ENCODE results near the gene SLC25A23. TPM values are rescaled to one million over a fixed set of nuclear protein-coding genes. Genes with fewer than 3 reads are reported as not detected.

SLC25A23 gene
- total and polyA plus RNA-seq, 12 donors: 53.4 to 126 (median 94.6) TPM

DNA sequence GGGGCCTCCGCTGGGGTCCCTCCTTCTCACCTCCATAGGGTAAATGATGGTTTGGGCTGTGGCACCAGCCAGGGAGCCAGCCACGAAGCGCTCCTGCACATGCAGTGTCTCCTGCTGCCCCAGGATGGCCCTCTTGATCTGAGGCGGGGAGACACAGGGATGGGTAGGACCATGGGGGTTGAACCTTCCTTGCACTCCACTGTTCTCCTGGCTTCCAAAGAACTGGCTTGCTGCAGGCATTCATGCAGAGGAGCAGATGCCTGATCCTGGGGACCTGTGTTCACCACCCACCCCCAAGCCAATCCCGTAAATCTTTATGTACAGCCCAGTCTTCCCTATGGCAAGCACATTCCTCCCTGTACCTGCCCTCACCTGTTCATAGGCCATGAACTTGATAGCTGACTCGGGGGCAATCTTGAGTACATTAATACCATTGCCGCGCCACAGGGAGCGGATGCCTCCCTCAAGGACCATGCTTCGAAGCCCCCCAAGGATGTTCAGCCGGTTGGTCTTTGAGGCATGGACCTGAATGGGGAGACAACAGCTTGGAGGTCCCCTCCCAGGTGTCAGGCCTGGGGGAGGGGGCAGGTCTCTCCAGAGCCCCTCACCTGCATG lies 5.5 kb downstream of the SLC25A23 start:
- 97% methylated on average over 11 of the region's 11 CpGs for WGBS, 2 donors
- Histone ChIP-seq H3K4me1 (peaks cover 4 to 14% (median 8%) of the 10 kb centered on the region in 9 donors), H3K36me3 (peaks cover 0 to 74% (median 16%) of the 10 kb centered on the region in 9 donors), H3K9me3 (peaks cover 0 to 24% (median 10%) of the 10 kb centered on the region in 11 donors), H3K27ac (no peak overlapping the region), H3K27me3 (peaks cover 0 to 3% (median 0%) of the 10 kb centered on the region in 7 donors), H3K4me3 (no peak overlapping the region)
- DNase-seq (no peak), ATAC-seq (no peak)
- intact Hi-C loops (cut with DNase I): no loop called here
- no peak for TF ChIP-seq CTCF (IDR thresholded peaks at IDR 0.05)

- Histone ChIP-seq H3K4me1 (peaks cover 0 to 2% (median 0%) of the 10 kb centered on the region in 9 donors), H3K27me3 (no peaks in the 10 kb centered on the region), H3K4me3 (no peak overlapping the region), H3K27ac (no peak overlapping the region), H3K36me3 (peaks cover 0 to 75% (median 16%) of the 10 kb centered on the region in 9 donors), H3K9me3 (peaks cover 0 to 24% (median 10%) of the 10 kb centered on the region in 11 donors)
- 100% methylated on average over 2 of the region's 2 CpGs for WGBS, 2 donors
- TF ChIP-seq CTCF (IDR thresholded peaks at IDR 0.05): no peak
- intact Hi-C loops (cut with DNase I): no loop called here
- ATAC-seq (no peak), DNase-seq (no peak)
These were observed 6.7 kb downstream of the SLC25A23 start for GRCh38 chr19:6452899-6453298.

DNA sequence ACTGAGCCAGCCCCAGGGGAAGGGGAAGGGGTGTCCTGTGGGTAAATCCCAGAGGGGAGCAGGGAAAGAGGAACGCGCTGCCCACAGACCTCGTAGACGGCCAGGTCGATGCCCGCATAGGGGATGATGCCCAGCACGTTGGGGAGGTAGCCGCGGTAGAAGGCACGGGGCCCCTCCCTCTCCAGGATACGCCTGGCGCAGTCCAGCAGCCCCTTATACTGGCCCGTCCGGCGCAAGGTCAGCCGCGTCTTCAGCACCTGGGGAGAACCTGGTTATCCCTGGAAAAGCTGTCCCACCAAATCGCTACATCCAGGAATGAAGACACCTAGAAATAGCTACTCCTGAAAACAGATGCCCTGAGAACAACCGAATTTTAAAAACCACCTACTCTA lies 7.4 kb downstream of the SLC25A23 start:
- DNase-seq (no peak), ATAC-seq (no peak)
- H3K4me3 ChIP-seq: no peak overlapping the region
- peaks cover 0 to 77% (median 16%) of the 10 kb centered on the region in 9 donors for H3K36me3 ChIP-seq
- no peaks in the 10 kb centered on the region for H3K4me1 ChIP-seq
- no peaks in the 10 kb centered on the region for H3K27me3 ChIP-seq
- no peak overlapping the region for H3K27ac ChIP-seq
- intact Hi-C loops (cut with DNase I): no loop called here
- peaks cover 0 to 25% (median 10%) of the 10 kb centered on the region in 11 donors for H3K9me3 ChIP-seq
- TF ChIP-seq CTCF (IDR thresholded peaks at IDR 0.05): no peak
- WGBS, 2 donors: 95 to 97% methylated on average over 19 of the region's 19 CpGs

- peaks cover 0 to 30% (median 10%) of the 10 kb centered on the region in 11 donors for H3K9me3 ChIP-seq
- WGBS, 2 donors: 91 to 93% methylated on average over 7 of the region's 7 CpGs
- peaks cover 0 to 80% (median 16%) of the 10 kb centered on the region in 9 donors for H3K36me3 ChIP-seq
- no peak overlapping the region for H3K27ac ChIP-seq
- no peak for TF ChIP-seq CTCF (IDR thresholded peaks at IDR 0.05)
- no peaks in the 10 kb centered on the region for H3K27me3 ChIP-seq
- no peak for DNase-seq
- no peaks in the 10 kb centered on the region for H3K4me1 ChIP-seq
- no peak overlapping the region for H3K4me3 ChIP-seq
- intact Hi-C loops (cut with DNase I): no loop called here
- ATAC-seq: no peak
These were observed 7.9 kb downstream of the SLC25A23 start for GRCh38 chr19:6451583-6452222.

Data from heart right ventricle (tissue), 16 donors.